HG03575 (cell line): ENCODE measurements around the gene UCHL3.

Experiments
- ATAC-seq: cut with Tn5 transposase; IDR thresholded peaks from one replicate; pipeline ENCODE4 v1.9.1; 2021; ENCODE audit not compliant: unreplicated experiment, insufficient number of reproducible peaks, low FRiP score; ENCODE audit errors: extremely low read depth

UCHL3 gene

GRCh38 chr13:75651013-75651412 is 101.4 kb downstream of the UCHL3 start:
- no peak for ATAC-seq

GRCh38 chr13:75652726-75653125 is 103.1 kb downstream of the UCHL3 start:
- ATAC-seq, result no peak
